Ecto neural progenitor cell (in vitro differentiated cells): Measurements from ENCODE around the gene ARFGEF3.

Source experiments
- DNase-seq: peaks from one replicate; pipeline ENCODE4 v3.0.0-alpha.2; 2018; ENCODE audit warnings: low spot score

The ARFGEF3 gene

DNA sequence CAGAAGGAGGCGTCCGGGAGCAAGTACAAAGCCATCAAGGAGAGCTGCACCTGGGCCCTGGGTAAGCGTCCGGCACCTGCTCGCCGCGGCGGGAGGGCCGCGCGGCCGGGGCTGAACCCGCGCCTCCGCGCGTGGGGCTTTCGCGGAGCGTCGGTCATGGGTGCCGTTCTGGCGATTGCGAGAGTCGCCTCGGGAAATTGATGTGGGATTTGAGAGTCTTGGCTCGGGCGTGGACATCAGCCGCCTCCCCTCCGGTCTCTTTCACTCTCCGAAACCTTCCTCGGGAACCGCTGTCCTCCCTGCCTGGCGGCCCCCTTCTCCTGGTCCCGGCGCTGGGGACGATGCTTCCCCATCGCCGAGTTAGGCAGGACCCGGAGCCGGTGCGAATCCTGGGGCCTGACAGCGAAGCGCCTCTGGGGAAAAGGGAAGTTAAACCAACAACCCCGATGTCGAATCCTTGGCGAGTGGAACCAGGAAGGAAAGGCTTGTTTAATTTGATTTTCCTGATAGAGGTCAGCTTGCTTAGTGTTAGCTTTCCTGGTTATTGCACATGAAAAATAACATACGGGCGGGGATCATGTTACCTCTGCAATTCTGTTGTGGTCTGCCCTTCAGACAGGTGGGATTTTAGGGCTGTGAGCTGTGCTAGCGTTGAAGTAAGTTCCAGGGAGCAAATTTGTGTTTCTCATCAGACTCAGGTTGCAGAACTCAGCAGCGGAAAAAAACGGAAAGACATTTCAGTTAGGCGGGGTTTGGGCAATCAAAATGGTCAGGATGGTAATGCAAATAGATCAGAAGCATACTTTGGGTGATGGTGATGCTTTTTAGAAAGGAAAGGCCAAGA is 594 bp downstream of the ARFGEF3 start:
- DNase-seq, result peak; percentile 62

DNA sequence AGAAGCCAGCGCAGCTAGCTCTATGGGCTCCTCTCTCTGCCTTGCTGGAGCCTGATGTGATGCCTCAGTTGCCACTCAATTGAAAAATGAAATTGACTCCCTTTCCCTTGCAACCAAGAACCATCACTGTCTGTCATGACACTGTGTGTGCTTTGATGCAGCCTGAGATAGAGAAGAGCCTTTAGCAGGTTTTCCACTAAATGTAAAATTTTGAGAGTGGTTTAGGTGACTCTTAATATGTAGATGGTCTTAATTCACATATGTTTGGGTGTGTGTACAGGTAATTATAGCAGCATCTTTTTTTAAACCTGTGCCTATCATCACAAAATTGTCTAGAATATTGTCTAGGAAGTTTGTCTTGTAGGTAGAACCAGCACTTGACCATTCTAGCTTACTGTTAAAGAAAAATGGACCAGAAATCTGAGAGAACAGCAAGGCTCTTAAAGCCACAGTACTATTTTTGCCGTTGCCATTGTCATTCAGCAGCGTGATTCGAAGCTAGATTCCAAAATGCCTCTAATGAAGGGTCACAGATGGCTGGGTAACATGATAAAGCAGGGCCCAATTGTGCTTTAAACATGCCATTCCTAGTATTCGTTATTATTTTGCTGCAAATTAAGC is 1.3 kb downstream of the ARFGEF3 start:
- no peak for DNase-seq

DNA sequence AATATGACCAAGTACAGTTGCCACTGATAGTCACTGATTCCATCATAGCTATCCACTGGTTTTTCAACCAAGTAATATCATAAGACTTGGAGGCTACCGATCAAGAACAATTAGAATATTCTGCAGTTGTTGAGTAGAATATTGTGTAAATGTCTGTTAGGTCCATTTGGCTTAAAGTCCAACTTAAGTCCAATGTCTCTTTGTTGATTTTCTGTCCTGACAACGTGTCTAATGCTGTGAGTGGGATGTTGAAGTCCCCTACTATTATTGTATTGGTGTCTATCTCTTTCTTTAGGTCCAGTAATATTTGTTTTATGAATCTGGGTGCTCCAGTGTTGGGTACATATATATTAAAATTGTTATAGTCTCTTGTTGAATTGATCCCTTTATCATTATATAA is 13.9 kb downstream of the ARFGEF3 start:
- DNase-seq, result no peak

DNA sequence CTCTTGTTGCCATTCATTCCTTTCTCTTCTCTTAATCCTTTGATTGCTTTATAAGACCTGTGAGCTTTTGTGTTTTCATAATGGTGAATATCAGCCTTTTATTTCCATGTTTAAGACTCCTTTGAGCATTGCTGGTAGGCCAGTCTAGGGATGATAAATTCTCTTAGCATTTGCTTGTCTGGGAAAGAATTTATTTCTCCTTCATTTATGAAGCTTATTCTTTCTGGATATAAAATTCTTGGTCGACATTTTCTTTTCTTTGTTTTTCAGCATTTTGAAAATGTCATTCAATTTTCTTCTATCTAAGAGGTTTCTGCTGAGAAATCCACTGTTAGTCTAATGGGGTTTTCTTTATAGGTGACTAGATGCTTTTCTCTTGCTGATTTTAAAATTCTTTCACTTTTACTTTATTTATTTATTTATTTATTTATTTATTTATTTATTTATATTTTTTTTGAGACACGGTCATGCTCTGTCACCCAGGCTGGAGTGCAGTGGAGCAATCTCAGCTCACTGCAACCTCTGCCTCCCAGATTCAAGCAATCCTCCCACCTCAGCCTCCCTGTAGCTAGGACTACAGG is 15.0 kb downstream of the ARFGEF3 start:
- no peak for DNase-seq

DNA sequence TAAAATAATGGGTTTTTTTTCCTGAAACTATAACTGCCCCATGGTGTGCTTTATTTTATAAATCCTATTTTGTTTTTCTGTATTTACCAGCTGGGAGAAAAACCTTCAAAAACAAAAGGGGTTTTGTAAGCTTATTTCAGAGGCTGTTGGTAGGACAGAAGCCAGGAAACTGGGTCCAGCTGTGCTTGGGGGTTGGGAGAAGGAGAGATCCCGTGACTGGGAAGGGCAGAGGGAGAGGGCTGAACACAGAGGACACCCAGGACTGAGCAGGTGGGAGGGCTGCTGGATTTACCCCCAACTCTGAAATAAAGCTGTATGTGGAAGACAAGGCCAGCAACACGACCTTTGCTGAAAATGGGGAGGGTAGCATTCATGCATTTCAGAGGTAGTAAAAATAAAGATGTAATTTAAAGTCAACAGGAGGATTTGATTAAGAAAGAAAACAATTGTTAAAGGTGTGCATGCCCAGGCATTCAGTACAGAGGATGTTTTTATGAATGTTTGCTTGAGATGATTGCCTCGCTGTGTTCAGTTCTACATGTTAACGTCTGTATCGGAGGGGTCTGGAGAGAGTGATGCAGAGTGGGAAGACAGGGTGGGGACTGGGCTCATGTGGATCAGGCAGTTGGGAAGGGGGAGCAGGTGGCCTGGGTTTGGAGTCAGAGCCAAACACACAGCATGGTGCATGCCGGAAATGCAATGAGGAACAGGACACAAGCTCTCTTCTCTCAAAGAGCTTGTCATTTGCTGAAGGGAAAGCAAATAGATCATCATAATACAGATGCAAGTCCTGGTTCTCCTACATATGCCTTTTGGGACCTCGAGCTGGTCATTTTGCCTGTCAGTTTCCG is 21.4 kb downstream of the ARFGEF3 start:
- no peak for DNase-seq

DNA sequence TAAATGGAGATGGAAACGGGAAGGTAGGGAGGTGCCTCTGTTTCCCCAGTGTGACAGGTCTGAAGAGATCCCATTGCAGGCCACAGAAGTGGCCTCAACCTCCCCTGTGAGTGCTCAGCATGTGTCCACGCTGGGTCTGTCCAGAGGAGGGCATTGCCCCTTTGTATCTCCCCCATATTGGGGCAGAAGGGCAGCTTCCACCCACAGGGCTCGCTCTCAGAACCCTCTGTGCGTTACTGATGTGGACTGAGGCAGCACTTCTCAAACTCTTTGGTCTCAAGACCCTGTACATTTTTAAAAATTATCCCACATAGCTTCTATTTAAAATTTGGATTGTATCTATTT is 22.0 kb downstream of the ARFGEF3 start:
- DNase-seq, result no peak

DNA sequence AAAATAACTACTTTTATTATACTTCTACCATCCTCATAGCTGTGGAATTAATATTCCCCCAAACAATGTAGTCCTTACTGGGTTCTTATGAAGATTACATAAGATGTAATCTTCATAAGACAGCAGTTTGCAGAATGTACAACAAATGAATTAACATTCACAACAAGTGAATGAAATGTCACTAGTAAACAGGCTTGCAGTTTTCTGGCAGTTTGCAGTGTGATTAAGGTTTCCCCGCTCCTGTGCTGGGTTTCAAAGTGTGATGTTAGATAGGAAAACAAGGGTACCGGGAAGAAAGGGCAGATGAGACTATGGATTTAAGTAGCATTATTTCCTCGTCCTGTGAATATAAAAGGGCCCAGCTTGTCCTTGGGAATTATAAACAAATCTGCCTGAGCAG is 22.5 kb downstream of the ARFGEF3 start:
- no peak for DNase-seq

DNA sequence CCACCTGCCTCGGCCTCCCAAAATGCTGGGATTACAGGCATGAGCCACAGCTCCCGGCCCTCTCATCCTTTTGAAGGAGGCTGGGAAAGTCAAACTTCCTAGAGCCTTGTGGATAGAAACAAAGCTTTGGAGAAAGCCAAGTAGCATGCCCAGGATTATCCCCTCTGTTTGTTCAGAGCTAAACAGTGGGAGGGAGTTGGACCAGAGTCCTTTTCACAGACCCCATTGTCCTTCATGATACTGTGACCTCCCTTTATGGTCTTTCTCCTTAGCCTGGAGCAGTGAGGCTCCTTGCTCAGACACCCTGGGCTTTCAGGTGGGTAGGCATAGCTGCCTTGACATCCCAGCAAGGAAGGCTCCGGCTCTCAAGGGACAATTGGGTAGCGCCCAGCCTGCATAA is 25.4 kb downstream of the ARFGEF3 start:
- no peak for DNase-seq

DNA sequence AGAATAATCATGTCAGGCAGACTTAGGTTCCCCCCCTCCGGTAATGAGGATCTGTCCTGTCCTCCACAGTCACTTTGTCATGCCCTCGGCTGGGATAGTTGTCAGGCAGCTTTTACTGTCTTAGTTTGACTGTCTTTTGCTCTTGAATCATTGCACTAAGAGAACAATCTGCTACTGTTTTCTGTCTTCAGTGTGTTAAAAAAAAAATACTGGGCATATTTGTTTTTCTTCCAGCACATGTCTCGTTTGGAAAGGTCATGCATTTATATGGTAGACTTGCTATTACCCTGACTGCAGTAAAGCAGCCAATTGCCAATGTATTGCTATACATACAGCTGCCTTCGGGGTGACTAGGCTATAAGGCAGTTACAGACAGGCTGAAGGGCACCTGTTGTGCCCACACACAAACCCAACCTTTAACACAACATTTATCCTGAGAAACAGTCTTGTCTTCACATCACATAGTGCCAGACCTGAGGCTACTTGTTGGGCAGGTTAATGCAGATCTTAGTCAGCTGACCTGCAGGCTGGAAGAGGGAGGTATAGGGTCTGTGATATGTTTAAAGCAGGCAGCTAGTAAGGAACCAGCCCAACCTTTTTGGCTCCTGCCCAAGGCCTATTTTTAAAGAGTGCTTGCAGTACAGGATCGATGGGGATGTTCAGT is 26.7 kb downstream of the ARFGEF3 start:
- DNase-seq, result no peak

DNA sequence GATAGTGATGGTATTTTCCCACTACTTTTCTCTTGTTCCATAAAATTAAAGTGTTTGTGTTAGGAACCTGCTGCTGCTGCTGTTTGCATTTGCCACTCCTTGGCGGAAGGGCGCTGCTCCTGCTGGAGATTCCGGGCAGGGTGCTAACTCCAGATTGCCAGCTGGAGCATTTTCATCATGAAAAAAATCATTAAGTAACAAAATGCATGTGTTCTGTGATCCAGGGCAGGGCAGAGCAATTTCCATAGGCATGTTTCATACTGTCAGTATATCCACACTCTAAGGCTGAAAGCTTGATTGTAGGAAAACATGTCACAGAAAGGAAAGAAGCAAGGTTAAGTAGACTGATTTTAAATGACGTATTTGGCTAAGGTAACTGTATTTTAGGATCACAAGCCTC is 32.5 kb downstream of the ARFGEF3 start:
- no peak for DNase-seq

DNA sequence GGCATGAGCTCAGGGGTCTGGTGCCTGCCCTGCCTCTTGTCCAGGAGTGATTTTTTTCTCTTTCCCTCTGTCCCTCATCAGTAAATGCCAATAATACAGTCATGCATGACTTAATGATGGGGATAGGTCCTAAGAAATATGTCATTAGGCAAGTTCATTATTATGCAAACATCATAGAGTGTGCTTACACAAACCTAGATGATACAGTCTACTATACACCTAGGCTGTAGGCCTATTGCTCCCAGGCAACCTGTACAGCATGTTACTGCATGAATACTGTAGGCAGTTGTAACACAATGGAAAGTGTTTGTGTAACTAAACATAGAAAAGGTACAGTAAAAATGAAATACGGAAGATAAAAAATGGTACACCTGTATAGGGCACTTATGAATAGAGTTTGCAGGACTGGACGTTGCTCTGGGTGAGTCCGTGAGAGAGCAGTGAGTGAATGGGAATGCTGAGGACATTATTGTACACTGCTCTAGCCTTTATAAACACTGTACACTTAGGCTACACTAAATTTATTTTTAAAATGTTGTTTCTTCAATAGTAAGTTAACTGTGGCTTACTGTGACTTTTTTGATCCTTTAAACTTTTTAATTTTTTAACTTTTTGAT is 34.5 kb downstream of the ARFGEF3 start:
- no peak for DNase-seq

DNA sequence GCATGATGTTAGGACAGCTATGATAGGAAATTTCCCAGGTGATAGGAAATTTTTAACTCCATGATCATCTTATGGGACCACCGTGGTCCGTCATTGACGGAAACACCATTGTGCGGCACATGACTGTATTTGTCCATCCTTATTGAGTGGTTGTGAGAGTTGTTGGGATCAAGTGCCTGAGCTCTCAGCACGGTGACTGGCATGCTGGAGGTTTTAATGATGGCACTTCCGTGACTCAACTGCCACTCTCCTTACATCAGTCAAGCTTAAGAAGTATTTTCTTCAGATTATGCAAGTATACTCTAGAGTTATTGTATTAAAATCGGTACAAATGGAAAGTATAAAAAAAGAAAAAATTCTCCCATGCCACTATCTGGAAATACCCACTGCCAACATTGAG is 35.8 kb downstream of the ARFGEF3 start:
- DNase-seq, result no peak

DNA sequence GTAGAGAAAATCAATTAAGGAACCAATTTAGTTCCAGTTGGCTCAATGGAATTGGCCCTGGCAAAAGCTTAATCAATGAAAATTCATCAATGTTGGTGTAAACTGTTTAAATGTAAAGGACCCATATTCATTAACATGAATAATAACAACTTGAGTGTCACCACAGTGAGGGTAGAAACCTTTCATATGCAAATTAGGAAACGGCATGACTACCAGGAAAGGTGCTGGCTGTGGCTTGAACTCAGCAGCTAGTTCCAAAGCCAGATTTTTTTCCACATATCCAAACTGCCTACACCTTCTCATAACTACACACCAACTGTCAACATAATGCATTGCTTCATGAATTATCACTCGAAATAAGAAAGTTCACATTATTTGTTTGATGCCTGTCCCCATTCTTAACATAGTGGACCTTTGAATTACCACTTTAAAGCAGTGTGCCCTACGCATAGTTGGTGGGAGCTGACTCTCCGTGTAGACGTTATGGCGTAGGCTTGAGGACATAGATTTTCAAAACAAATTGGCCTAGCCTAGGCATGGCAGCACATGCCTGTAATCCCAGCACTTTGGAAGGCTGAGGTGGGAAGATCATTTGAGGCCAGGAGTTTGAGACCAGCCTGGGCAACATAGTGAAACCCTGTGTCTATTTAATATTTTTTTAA is 36.8 kb downstream of the ARFGEF3 start:
- DNase-seq, result no peak

DNA sequence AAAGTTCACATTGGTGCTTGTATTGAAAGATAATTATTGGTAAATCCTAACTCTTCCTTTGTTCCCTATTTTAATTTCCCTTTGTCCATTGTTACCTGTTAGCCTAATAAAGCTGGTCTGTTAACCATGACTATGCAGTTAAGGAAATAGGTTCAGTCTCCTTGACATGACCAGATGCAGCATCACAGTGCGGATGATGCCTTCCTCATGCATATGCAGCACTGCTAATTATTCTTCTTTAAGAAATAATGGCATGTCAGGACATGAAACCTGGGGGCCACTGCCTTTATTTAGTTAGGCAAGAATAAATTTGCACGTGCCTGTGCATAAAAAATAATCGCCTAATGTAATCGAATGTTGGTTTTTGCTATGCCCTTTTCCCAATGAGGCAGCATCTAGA is 40.1 kb downstream of the ARFGEF3 start:
- no peak for DNase-seq

DNA sequence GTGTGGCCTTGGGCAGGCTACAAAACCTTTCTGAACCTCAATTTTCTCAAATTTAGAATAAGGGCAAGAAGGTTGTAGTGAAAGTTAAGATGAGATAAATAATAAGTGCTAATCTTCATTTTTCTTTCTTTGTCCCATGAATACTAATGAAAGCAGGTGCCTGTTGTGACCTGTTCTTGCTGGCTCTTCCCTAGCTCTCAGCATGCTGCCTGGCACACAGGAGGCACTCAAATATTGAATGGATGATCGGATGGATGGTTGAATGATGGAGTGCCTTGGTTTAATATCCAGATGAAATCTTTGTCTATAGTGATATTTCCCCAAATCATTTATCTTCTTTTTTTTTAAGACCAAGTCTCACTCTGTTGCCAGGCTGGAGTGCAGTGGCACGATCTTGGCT is 41.6 kb downstream of the ARFGEF3 start:
- DNase-seq, result no peak

DNA sequence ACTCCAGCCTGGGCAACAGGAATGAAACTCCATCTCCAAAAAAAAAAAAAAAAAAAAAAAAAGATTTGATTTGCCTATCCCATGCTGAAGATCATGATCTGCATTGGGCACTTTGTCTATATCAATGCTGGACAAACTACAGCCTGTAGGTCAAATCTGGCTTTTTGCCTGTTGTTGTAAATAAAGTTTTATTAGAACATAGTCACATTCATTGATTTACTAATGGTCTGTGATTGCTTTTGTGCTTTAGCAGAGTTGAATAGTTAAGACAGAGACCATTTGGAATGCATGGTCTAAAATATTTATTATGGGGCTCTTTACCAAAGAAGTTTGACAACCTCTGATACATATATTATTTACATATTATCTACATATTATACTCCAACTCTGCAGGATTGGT is 42.6 kb downstream of the ARFGEF3 start:
- DNase-seq, result no peak

DNA sequence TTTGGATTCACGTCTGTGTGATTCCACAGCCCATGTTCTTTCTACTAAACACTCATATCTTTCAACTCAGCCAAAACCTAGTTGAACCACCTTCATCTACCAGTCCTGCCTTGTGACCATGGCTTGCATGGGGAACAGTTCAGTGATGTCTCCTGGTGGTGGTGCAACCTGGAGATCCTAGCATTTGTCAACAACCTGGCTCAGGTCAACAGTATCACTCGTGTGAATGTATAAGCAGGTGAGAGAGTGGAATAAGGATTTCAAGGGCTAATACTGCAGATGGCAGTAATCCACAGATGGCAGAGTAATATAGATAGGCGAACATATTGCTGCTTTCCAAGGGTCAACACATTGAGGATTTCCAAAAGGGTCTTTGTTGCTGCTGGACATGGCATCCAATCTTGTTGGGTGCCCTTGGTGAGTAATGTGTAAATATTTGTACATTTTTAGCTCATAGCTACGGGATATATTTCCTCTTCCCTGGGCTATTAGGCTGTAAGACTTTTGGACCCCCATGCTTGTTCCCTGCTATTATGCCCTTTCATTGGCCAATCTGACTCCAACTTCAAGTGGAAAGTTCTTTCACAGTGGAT is 43.1 kb downstream of the ARFGEF3 start:
- no peak for DNase-seq

DNA sequence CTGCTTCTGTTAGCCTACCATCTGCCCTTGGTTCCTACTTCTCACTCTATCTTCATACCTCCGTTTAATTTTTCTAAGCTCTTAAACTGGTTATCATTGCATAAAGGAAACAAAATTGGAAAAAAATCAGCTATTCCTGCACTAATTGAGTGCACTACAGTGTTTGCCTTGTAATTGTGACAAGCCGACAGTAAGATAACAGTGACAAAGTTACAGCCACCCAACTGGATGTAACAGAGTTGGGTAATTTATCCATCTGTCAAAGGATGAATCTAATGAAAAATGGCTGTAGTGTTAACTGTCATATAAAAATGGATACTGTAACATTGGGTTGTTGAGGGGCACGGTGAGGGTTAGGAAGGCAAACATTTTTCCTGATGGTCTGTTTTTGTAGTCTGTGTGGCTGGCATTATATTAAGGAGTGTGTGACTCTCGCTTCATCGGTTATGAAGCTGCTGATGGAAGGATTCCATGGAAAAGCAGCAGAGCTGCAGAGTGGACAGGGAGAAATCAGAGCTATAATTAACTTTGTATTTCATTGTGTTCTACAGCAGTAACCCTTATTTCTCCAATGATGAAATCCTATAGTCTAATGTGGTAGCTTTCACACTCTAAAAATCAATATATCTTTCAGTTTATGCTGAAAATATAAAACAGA is 43.8 kb downstream of the ARFGEF3 start:
- DNase-seq, result no peak

DNA sequence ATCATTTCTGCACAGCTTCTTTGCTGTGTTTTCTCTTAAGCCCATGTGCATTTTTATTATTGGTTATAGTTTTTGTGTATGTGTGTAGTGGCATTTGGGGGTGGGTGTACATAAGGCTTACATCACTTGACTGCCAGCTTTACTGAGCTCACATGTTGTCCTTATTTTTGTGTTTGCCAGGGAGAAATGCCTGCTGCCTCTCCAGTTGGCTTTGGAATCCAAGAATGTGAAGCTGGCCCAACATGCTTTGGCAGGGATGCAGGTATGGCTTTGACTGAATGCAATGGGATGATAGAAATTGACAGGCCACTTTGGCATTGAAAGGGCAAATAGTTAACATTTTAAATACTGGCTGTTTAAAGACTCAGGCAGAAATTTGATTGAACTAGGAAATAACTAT is 45.1 kb downstream of the ARFGEF3 start:
- no peak for DNase-seq

DNA sequence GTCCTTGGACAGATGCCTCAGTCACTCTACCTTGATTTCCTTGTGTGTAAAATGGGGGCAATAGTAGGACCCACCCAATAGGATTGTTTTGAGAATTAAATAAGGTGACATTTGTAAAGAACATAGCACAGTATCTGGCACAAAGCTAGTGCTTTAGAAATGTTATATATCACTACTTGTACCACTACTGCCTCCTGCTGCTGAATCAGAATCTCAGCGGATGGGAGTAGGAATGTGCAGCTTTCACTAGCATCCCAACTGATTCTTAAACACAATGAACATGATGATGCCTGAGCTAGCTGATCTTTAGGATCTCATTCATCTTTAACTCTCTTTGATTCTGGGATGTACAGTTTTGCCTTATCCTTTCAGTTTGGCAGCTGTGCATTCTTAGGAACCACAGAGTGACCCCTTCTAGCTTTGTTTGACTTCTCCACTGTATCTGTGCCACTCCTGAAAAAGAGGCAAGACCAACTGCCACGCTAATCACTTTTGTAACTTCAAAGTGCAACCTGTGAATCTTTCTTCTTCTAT is 49.4 kb downstream of the ARFGEF3 start:
- no peak for DNase-seq
